A549 treated with ZK216348 at 1 μM for 4 hours (cell line): ENCODE data around the gene TTC21B. TPM values are rescaled to one million over a fixed set of nuclear protein-coding genes. Genes with fewer than 3 reads are reported as not detected.

ENCODE experiments used
- total RNA-seq: library from RNA; stranded (reverse); fragments of 200-300 nt; extraction: Qiagen RNA extraction; gene quantifications from 5 replicates; pipeline ENCODE4 v1.2.3, GENCODE V29; 2022; ENCODE audit warnings: low read depth

The TTC21B gene
- total RNA-seq = 3.0 to 5.6 TPM (median 5.2 TPM) in 5 replicates

GRCh38 chr2:165953655-165954606 is at the start of gene TTC21B:
Gene TTC21B (minus strand): TSS chr2:165953776. CDS start chr2:165953705, 71 bp downstream.

Other genes starting within 250 kb of the TTC21B start
- gene GALNT3, start 159.5 kb downstream of the TTC21B start, total RNA-seq = 0.11 TPM in 1 of 5 replicates, not detected in the others
- not detected in 5 replicates for gene SCN1A, start 174.2 kb upstream of the TTC21B start, total RNA-seq